SKM-1 (cell line): ENCODE results near the gene KLHL21.
"Not testable (repeated sequence)": the region's sequence is repeated elsewhere in the genome, so short reads cannot be mapped to it uniquely, and the experiment has no call there.

Experiments used
- DNase-seq: peaks from one replicate; lab custom pipeline; 2025; ENCODE audit not compliant: unreplicated experiment; lab: John Stamatoyannopoulos, UW

The KLHL21 gene

GRCh38 chr1:6599991-6600390, 2.7 kb downstream of the KLHL21 start:
- DNase-seq, result not testable (repeated sequence)

DNA sequence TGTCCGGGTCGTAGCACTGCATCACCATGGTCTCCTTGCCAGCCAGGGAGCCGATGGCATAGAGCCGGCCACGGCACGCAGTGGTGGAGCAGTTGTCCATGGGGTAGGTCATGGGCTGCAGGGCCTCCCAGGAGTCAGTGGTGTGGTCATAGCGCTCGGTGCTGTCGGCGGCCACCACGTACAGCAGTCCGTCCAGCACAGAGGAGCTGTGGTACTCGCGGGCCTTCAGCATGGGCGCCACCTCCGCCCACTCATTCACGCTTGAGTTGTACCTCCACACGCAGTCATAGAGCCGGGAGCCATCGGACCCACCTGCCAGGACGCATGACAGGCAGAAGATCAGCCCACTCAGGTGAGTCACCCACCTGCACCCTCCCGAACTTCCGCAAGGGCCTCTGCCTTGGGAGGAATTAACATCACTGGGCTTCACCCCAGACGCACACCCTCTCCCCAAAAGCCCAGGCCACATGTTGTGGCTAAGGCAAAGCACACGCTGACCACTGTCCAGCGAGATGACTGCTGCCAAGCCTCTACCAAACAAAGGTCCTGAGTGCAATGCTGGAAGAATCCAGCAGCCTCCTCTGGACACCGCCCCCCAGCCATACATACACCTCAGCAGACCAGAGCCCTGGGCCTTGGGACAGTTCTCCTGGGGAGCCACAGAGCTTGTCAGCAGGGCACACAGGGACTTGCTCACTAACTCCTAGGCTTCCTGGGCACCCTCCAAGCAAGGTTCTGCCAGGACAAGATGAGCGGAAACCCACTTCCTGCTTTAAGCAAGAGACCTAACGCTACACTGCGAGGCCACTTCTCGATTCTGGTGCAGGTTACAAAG, 3.3 kb downstream of the KLHL21 start:
- DNase-seq, result peak; percentile 82

DNA sequence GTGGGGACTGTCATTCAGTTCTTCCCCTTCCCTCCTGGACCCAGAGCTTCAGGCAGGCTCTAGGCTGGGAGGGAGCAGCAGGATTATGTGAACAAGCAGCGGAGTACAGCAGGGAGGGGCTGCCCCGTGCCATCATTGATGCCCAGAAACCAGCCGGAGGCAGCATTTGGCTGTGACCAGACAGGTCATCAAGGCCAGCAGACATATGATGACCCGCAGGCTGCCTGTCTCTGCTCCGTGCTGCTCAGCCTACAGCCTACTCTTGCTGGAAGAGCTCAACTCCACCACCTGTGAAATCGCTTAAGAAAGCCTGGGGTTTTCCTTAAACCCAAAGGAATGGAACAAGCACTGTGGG, 4.9 kb downstream of the KLHL21 start:
- DNase-seq, result no peak

DNA sequence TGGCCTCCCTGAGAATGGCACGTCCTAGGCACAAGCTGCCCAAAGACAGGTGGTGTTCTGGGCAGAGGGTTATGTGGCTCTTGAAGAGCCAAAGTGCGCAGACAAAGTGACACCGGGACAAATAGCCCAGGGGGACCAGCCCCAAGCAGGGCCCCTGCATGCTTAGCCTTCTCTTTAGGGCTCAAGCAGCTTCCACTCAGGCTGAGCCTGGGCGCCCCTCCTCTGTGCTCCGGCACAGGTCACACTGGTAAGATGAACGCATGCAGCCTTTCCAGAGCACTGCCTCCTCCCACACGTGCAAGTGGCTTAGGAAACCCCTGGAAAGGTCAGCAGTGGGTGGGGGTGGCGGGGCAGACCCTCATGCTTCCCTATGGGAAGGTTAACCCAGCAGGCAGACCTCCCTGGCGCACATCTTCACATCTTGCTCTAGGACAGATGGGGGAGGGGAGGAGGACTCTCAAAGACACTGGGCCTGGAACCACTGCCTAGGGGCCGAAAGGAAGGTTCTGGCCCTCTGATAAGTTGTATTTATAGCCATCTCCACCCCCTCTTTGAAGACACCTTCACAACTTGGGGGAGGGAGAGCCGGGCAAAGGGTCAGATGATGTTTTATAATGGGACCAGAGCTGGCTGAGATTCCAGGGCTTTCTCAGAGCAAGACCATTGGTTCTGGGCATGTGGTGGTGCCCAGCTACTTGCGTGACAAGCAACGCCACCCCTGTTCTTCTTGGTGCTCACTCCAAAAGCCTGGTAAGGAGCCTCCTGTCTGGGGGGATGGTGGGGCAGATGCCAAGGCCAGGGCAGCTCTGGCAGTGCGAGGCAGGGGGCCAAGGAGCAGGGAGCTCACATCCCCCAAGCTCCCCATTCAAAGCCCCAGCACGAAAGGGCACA, 5.5 kb downstream of the KLHL21 start:
- no peak for DNase-seq

- no peak for DNase-seq
These were observed 6.3 kb downstream of the KLHL21 start for GRCh38 chr1:6596351-6596750.

DNA sequence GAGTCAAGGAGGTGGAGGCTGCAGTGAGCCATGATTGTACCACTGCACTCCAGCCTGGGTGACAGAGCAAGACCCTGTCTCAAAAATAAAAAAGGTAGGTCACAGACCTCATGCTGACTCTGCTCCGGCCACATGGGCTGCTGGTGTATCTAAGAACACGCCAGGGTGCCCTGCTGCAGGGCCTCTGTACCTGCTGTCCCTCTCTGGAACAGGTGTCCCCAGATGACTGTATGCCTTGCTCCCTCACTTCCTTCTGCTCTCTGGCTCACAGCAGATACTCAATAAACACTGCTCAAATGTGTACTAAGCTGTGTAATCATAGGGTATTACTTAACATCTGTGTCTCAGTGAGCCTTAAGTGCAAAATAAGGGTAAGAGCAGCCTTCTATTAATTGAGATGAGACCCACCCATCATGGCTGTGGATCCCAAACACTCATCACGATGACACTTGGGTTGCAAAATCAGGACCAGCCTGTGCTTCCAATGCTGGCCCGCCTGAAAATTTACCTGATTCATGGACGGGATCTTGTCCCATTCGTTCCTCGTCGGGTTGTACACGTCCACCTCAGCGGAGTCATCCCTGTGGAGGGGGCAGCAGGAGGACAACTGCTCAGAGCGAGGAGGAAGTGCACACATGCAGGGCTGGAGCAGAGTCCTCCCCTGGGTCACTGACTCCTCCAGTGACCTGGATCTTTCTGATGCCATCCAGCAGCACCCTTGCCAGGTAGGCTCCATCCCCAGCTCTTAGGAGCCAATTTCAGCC, 7.5 kb downstream of the KLHL21 start:
- DNase-seq, result no peak

DNA sequence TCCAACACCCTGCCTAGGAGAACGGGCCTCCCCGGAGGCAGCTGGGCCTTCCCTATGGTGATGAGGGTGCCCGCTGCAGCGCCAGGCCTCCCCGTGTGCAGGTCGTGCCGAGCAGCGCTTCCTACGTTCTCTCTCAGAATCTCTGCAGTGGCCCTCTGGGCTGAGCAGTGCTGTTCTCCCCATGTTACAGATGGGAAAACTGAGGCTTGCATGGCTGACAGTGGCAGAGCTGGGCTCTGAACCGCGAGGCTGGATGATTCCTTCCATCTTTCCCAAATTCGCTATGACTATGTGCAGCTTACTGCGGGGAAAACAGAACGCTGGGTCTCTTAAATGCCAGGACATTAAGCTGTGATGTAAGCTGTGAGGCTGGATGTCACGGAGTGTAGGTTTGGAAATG, 8.9 kb downstream of the KLHL21 start:
- no peak for DNase-seq

GRCh38 chr1:6592865-6593593, 9.6 kb downstream of the KLHL21 start:
- no peak for DNase-seq

GRCh38 chr1:6592441-6592840, 10.2 kb downstream of the KLHL21 start:
- DNase-seq, result no peak

DNA sequence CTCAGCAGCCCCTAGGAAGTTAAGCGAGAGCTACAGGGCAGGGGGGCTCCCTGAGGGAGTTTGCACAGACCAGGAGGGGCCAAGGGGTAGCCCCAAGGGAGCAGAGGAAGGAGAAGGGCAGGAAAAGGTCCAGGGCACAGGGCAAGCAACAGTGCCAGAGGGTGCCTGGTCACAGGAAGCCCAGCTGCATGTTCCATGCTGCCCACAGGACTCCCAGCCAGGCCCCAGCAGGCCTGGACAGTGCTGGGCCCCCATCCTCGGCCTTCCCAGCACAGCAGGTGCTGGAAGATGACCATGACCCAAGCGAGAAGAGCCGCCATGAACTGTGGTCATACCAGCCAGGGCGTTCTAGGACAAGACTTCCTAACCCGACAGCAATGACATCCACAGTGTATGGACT, 11.0 kb downstream of the KLHL21 start:
- DNase-seq, result no peak

DNA sequence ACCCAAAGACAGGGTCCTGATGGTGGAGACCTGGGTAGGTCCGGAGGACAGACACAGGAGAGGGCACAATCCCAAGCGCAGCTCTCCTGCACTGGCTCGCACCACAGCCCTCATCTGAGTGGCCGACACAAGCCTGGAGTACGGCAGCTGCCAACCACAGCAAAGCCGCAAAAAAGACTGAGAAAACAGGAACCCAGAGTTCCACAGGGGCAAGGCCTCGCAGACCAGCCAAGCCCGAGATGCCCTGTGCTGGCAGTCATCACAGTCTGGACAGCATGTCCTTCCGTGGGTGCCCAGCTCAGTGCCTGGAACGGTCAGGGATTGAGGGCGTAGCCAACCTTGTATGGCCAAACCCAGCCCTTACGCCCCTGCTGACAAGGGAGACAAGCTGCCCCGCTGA, 11.4 kb downstream of the KLHL21 start:
- no peak for DNase-seq

DNA sequence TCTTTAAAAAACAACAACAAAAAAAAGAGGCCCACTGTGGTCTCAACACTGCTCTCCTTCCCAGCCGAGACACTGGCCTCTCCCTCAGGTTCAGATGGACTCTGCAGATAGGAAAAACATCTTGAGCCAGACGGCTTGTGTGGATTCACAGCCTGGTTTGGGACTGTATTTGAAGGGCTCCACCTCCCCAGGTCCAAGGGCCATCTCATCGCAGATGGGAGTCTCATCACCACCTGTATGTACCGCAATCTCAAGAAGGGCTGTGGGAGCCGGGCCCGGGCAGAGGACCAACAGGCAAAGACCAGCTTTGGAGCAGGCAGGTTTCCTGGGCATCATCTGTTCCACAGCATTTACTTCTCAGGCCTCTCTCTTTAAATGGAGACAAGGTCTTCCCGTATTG, 12.6 kb downstream of the KLHL21 start:
- no peak for DNase-seq

- DNase-seq, result no peak
These were observed 13.7 kb downstream of the KLHL21 start for GRCh38 chr1:6588893-6589520.

GRCh38 chr1:6588128-6588892, 14.4 kb downstream of the KLHL21 start:
- DNase-seq, result no peak

DNA sequence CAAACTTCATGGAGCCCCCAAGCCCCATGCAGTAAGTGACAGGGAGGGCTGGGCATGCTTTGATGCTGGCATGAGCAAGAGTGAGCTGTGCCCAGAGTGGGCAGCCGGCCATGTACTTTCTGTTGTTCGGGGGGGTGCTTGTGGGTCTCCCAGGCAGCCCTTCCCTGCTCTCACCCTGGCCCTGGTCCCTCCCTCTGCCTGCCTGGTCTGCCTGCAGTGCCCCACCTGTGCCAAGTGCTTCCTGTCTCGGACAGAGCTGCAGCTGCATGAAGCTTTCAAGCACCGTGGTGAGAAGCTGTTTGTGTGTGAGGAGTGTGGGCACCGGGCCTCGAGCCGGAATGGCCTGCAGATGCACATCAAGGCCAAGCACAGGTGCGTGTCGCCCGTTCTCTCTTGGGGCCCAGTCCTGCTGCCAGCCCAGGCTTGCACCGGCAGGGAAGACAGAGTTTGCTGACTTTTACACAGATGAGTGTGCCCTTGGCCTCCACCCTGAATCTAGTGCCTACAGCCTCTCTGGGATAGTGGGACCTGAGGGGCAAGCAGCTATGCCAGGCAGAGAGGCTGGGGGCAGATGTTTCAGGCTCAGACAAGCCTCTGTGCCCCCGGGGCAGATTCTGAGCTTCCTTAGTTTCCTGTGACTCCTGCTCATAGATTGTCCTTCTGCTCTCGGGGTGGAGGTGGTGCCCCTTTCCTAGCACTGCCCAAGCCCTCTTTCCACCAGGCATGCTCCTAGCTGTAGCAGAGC, 15.2 kb downstream of the KLHL21 start:
- no peak for DNase-seq

DNA sequence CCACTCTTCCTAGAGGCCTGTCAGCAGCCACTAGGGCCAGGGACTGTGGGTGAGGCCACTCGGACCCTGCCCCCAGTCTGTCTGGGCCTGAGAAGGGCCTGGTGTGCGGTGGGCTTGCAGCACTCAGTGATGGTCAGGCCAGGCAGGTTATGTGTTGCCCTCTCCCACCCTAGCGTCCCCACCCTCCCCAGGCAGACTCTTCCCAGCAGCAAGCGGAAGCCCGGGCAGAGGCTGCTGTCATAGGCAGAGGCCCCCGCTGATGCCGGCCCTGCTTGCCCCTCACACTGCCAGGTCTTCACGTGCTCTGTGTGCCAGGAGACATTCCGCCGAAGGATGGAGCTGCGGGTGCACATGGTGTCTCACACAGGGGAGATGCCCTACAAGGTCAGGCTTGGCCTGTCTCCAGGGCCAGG, 16.3 kb downstream of the KLHL21 start:
- DNase-seq, result no peak

- DNase-seq, result no peak
These were observed 16.8 kb downstream of the KLHL21 start for GRCh38 chr1:6585841-6586240.

DNA sequence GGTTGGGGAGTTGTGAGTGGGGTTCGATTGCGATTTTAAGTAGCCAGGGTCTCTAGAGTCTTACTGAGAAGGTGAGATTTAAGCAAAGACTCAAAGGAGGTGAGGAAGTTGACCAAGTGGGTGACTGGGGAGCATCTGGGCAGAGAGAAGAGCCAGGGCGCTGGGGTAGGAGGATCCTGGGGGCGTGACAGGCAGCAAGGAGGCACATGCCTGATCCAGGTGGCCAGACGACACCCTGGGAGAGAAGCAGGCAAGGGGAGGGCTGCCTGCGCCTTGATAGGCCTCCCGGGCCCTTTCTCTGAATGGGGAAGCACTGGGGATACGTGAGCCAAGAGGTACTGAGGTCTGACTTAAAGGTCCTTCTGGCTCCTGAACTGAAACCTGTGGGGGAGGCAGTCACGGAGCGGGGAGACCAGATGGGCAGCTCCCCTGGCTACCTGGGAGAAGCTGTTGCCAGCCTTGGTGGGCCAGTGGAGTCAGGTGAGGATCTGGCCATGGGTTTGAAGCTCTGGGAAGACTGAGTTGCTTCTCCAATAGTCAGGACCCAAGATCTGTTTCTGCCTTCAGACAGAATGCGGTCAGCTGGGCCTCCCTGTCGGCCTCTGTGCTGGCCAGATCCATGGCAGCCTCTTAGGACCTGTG, 17.5 kb downstream of the KLHL21 start:
- DNase-seq, result no peak
